Erythroblast (primary cell): ENCODE data around the gene THAP11.

Source experiments
- GATA1 ChIP-seq: IDR thresholded peaks from 2 replicates; pipeline ENCODE4 v1.6.1; 2011; ENCODE audit warnings: low read depth, mild to moderate bottlenecking, control low read depth, low read length, moderate library complexity
- POLR2A ChIP-seq: IDR thresholded peaks from 2 replicates; pipeline ENCODE4 v1.6.1; 2011; ENCODE audit warnings: mild to moderate bottlenecking, low read length

GRCh38 chr16:67825906-67826305, 16.2 kb upstream of the THAP11 start:
- TF ChIP-seq POLR2A = no peak
- TF ChIP-seq GATA1 = no peak
